Suprapubic skin (tissue), 3 donors: ENCODE data around the gene INSL4.

Experiments used
- EP300 ChIP-seq: sonication (generic); formaldehyde crosslinking; IDR thresholded peaks from one replicate; pipeline ENCODE4 v1.6.1; 2017; ENCODE audit warnings: antibody characterized with exemption
- POLR2A ChIP-seq, 2 donors: fragments of 450-650 bp; IDR thresholded peaks; one replicate each; pipeline ENCODE4 v1.6.1; 2017; ENCODE audit warnings: antibody characterized with exemption in 2 of 2, mild to moderate bottlenecking in 2 of 2, moderate library complexity in 2 of 2
- TF ChIP-seq, protein P1 (sequence below), 2 donors: fragments of 200-600 bp in 1 of 2; fragments of 450-650 bp in 1 of 2; sonication (generic) in 1 of 2; IDR thresholded peaks; one replicate each; pipeline ENCODE4 v1.5.1; 2016 to 2019; ENCODE audit warnings: antibody characterized with exemption in 2 of 2, mild to moderate bottlenecking in 1 of 2, moderate library complexity in 1 of 2

DNA sequence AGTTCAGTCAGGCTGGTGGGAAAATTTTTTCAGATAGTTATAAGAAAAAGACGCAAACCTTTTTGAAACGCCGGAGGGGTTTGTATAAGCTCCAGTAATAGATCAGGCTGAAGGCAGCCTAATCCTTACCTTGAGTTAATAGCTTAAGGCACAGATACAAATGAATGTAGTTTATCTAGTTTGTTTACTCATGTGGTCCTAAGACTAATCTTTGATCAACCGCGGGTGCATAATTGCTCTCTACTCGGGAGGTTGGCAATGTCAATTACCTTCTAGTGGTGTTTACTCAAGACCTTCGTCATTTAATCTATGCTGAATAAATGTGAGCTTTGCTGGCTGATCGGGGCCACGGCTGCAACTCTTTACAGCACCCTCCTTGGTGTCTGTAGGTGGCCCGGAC, 665 bp upstream of the INSL4 start:
- TF ChIP-seq, protein P1, sequence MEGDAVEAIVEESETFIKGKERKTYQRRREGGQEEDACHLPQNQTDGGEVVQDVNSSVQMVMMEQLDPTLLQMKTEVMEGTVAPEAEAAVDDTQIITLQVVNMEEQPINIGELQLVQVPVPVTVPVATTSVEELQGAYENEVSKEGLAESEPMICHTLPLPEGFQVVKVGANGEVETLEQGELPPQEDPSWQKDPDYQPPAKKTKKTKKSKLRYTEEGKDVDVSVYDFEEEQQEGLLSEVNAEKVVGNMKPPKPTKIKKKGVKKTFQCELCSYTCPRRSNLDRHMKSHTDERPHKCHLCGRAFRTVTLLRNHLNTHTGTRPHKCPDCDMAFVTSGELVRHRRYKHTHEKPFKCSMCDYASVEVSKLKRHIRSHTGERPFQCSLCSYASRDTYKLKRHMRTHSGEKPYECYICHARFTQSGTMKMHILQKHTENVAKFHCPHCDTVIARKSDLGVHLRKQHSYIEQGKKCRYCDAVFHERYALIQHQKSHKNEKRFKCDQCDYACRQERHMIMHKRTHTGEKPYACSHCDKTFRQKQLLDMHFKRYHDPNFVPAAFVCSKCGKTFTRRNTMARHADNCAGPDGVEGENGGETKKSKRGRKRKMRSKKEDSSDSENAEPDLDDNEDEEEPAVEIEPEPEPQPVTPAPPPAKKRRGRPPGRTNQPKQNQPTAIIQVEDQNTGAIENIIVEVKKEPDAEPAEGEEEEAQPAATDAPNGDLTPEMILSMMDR (IDR thresholded peaks at IDR 0.05), result no peak
- no peak for TF ChIP-seq POLR2A (IDR thresholded peaks at IDR 0.05)
- no peak for TF ChIP-seq EP300
